Measurements from ENCODE around the gene FBXW9. TPM values are rescaled to one million over a fixed set of nuclear protein-coding genes. Genes with fewer than 3 reads are reported as not detected.
A peak's percentile ranks its signal among the peaks of the same experiment; 100 is the strongest.

FBXW9 gene
- total and polyA plus RNA-seq, 10 donors, result 1.7 to 7.4 (median 4.3) TPM

- TF ChIP-seq CTCF (IDR thresholded peaks at IDR 0.05 in 8 of 11, conservative IDR thresholded peaks at IDR 0.05 in 3 of 11) (no peak), POLR2AphosphoS5 (IDR thresholded peaks at IDR 0.05) (peak; percentile 44 to 61 (median 54))
- WGBS, 5 donors, result 2 to 4% (median 3%) methylated on average over 23 to 28 of the region's 28 CpGs
- intact Hi-C loops (cut with DNase I; ENCODE audit: low total_unique reads), result no loop called here
- H3K36me3 ChIP-seq, result peaks cover 0 to 26% (median 13%) of the 10 kb centered on the region in 6 donors
- H3K4me1 ChIP-seq, result peaks cover 22 to 56% (median 45%) of the 10 kb centered on the region in 6 donors
- peak within 1 kb of the TSS; percentile 62 to 94 (median 90) for H3K27ac ChIP-seq
- H3K9me3 ChIP-seq, result no peaks in the 10 kb centered on the region
- peak within 1 kb of the TSS; percentile 48 to 91 (median 70) for H3K4me3 ChIP-seq
- DNase-seq, result peak; percentile 89
- H3K27me3 ChIP-seq (replicated peaks in 1 of 7), result no peaks in the 10 kb centered on the region
Observed at GRCh38 chr19:12723641-12724426, 27.4 kb upstream of the FBXW9 start, which contains the start of gene TNPO2. Gene TNPO2, minus strand, starts transcription at chr19:12723932. Its CDS starts 2,955 bp downstream, at chr19:12720977.

- TF ChIP-seq POLR2A (IDR thresholded peaks at IDR 0.05) (no peak), CTCF (IDR thresholded peaks at IDR 0.05 in 8 of 11, conservative IDR thresholded peaks at IDR 0.05 in 3 of 11) (no peak), POLR2AphosphoS5 (IDR thresholded peaks at IDR 0.05) (no peak)
- H3K27me3 ChIP-seq (replicated peaks in 1 of 7), result no peaks in the 10 kb centered on the region
- H3K36me3 ChIP-seq, result peaks cover 0 to 26% (median 14%) of the 10 kb centered on the region in 6 donors
- peaks cover 22 to 57% (median 47%) of the 10 kb centered on the region in 6 donors for H3K4me1 ChIP-seq
- DNase-seq, result no peak
- 0 to 1% (median 1%) methylated on average over 7 of the region's 7 CpGs for WGBS, 5 donors
- no peaks in the 10 kb centered on the region for H3K9me3 ChIP-seq
- peak overlapping the region; percentile 48 to 91 (median 70) for H3K4me3 ChIP-seq
- H3K27ac ChIP-seq, result peak overlapping the region; percentile 62 to 94 (median 90)
- intact Hi-C loops (cut with DNase I; ENCODE audit: low total_unique reads), result no loop called here
Observed at GRCh38 chr19:12723381-12723640, 26.9 kb upstream of the FBXW9 start.

GRCh38 chr19:12722566-12723380, 26.3 kb upstream of the FBXW9 start:
- H3K4me1 ChIP-seq, result peaks cover 22 to 60% (median 47%) of the 10 kb centered on the region in 6 donors
- peak overlapping the region; percentile 80 to 94 (median 90) for H3K27ac ChIP-seq
- 0 to 1% (median 1%) methylated on average over 30 to 32 of the region's 32 CpGs for WGBS, 5 donors
- TF ChIP-seq CTCF (IDR thresholded peaks at IDR 0.05 in 8 of 11, conservative IDR thresholded peaks at IDR 0.05 in 3 of 11) (no peak), POLR2AphosphoS5 (IDR thresholded peaks at IDR 0.05) (peak; percentile 80 to 88 (median 81)), POLR2A (IDR thresholded peaks at IDR 0.05) (peak in 1 of 3 donors; percentile 66)
- peak; percentile 98 for DNase-seq
- no peaks in the 10 kb centered on the region for H3K9me3 ChIP-seq
- H3K36me3 ChIP-seq, result peaks cover 0 to 26% (median 16%) of the 10 kb centered on the region in 6 donors
- intact Hi-C loops (cut with DNase I; ENCODE audit: low total_unique reads), result no loop called here
- no peaks in the 10 kb centered on the region for H3K27me3 ChIP-seq (replicated peaks in 1 of 7)
- peak overlapping the region; percentile 48 to 91 (median 70) for H3K4me3 ChIP-seq
